Fibroblast of the aortic adventitia (primary cell): ENCODE measurements around the gene DYNC1I1. TPM values are rescaled to one million over a fixed set of nuclear protein-coding genes. Genes with fewer than 3 reads are reported as not detected.

Experiments
- DNase-seq: peaks from one replicate; pipeline ENCODE4 v3.0.0-alpha.2; 2010; ENCODE audit warnings: low read depth
- H3K4me3 ChIP-seq: 2 replicates; pipeline ENCODE4 v1.5.1; 2011; ENCODE audit warnings: low read depth, mild to moderate bottlenecking, control low read depth, low read length, moderate library complexity
- CTCF ChIP-seq: IDR thresholded peaks from 2 replicates; pipeline ENCODE4 v1.5.1; 2011; ENCODE audit warnings: mild to moderate bottlenecking, low read length, control low read depth, inconsistent platforms; ENCODE audit not compliant: insufficient read depth
- total RNA-seq: library from RNA; depleted of rRNA; stranded (reverse); fragments of >200 nt; gene quantifications from 2 replicates; pipeline ENCODE4 v1.2.3, GENCODE V29; 2012; ENCODE audit warnings: low replicate concordance

Gene DYNC1I1
- total RNA-seq, 1 donor, result 0.54 TPM

- TF ChIP-seq CTCF, result no peak
- no peak overlapping the region for H3K4me3 ChIP-seq
- no peak for DNase-seq
Observed at GRCh38 chr7:95845007-95845406, 72.7 kb downstream of the DYNC1I1 start.

- H3K4me3 ChIP-seq, result no peak overlapping the region
- TF ChIP-seq CTCF, result no peak
- no peak for DNase-seq
Observed at GRCh38 chr7:95847061-95847460, 74.7 kb downstream of the DYNC1I1 start.

GRCh38 chr7:95859429-95859828, 87.1 kb downstream of the DYNC1I1 start:
- H3K4me3 ChIP-seq, result no peak overlapping the region
- no peak for TF ChIP-seq CTCF
- DNase-seq, result peak; percentile 10

- DNase-seq, result no peak
- no peak for TF ChIP-seq CTCF
- no peak overlapping the region for H3K4me3 ChIP-seq
Observed at GRCh38 chr7:95861041-95861440, 88.7 kb downstream of the DYNC1I1 start.

GRCh38 chr7:95863623-95864022, 91.3 kb downstream of the DYNC1I1 start:
- TF ChIP-seq CTCF, result no peak
- H3K4me3 ChIP-seq, result no peak overlapping the region
- no peak for DNase-seq

- peak; percentile 22 for DNase-seq
Observed at GRCh38 chr7:95865716-95866371, 93.5 kb downstream of the DYNC1I1 start.

More at GRCh38 chr7:95865716-95866371, 93.5 kb downstream of the DYNC1I1 start:
- peak; percentile 28 for TF ChIP-seq CTCF
- no peak overlapping the region for H3K4me3 ChIP-seq
